ENCODE measurements around the gene RAB10.
"Not testable (repeated sequence)": the region's sequence is repeated elsewhere in the genome, so short reads cannot be mapped to it uniquely, and the experiment has no call there.

Gene RAB10

GRCh38 chr2:26144953-26145680, 111.2 kb downstream of the RAB10 start:
- peak; percentile 44 to 70 (median 46) for DNase-seq (ENCODE audit: low read depth in 2 of 3, low spot score in 1 of 3)

DNA sequence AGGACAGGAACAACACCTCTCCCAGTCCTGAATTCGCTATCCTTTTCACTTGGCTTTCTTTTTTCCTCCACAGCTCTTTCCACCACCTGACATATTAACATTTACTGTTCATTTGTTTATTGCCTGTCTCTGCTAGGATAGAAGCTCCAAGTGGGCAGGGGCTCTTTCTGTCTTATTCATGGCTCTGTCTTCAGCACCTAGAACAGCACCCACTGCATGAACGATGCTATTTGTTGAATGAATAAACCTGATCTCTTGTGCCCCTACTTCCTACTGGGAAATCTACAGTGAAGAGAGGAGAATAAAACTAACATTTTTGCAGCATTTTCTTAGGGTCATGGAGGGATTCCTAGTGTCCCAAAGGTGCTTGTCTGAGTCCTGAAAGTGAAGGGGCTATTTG, 114.6 kb downstream of the RAB10 start:
- DNase-seq (ENCODE audit: low read depth in 2 of 3, low spot score in 1 of 3) = no peak

DNA sequence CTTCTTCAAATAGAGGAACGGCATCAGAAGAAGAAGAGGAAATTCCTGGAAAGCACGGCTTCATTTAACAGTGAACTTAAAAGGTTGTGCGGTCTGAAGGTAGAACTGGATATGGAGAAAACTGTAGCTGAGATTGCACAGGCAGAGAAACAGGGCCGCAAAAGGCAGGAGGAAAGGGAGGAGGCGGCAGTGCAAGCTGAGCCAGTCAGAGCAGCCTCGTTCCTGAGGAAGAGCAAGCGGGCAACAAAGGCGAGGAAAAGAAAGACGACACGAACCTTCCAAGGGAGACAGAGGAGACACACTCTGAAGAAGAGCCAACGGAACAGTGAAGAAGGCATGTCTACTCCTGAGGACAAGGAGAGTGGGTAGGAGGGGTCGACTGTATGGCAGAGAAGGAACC, 116.4 kb downstream of the RAB10 start:
- DNase-seq (ENCODE audit: low read depth in 2 of 3, low spot score in 1 of 3) = no peak

DNA sequence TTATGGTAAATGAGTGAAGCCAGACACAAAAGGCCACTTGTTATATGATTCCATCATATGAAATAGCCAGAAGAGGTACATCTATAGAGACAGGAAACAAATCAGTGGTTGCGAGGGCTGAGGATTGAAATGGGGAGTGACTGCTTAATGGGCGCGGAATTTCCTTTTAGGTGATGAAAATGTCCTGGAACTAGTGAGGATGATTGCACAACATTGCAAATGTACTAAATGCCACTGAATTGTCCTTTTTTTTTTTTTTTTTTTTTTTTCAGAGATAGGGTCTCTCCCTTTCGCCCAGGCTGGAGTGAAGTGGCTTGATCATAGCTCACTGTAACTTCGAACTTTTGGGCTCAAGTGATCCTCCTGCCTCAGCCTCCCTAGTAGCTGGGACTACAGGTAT, 123.7 kb downstream of the RAB10 start:
- no peak for DNase-seq (ENCODE audit: low read depth in 2 of 3, low spot score in 1 of 3)

- DNase-seq (ENCODE audit: low read depth in 2 of 3, low spot score in 1 of 3) = no peak
These were observed 128.0 kb downstream of the RAB10 start for GRCh38 chr2:26161926-26162325.

DNA sequence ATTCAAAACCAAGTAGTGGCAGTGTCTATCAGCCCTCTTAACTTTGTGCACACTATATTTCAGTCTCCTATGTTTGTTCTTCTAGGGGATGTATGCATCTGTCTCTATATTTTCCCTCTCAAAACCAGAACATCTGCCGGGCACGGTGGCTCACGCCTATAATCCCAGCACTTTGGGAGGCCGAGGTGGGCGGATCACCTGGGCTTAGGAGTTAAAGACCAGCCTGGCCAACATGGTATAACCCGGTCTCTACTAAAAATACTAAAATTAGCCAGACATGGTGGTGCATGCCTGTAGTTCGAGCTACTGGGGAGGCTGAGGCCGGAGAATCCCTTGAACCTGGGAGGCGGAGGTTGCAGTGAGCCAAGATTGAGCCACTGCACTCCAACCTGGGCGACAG, 129.1 kb downstream of the RAB10 start:
- no peak for DNase-seq (ENCODE audit: low read depth in 2 of 3, low spot score in 1 of 3)

DNA sequence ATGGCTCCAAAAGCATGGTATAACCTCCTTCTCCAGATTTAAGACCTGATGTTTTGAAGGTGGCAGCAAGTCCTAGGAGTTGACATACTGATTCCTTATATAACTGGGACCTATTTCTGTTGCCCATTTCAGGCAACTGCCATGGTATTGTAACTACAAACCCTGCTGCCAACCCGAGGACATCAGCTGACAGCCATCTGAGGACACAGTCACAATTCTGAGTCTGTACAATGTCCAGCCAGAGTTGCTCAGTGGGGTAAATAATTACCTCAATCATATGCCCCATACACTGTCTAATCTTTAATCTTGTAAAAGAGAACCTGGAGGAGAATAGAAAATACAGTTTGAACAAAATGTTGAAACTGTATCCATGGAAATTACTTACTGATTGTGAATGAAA, 130.3 kb downstream of the RAB10 start:
- DNase-seq (ENCODE audit: low read depth in 2 of 3, low spot score in 1 of 3) = no peak

- DNase-seq (ENCODE audit: low read depth in 2 of 3, low spot score in 1 of 3) = no peak
These were observed 130.8 kb downstream of the RAB10 start for GRCh38 chr2:26164641-26165211.

- no peak for DNase-seq (ENCODE audit: low read depth in 2 of 3, low spot score in 1 of 3)
These were observed 131.5 kb downstream of the RAB10 start for GRCh38 chr2:26165403-26165802.

- DNase-seq (ENCODE audit: low read depth in 2 of 3, low spot score in 1 of 3) = not testable (repeated sequence)
These were observed 132.7 kb downstream of the RAB10 start for GRCh38 chr2:26166541-26166940.

DNA sequence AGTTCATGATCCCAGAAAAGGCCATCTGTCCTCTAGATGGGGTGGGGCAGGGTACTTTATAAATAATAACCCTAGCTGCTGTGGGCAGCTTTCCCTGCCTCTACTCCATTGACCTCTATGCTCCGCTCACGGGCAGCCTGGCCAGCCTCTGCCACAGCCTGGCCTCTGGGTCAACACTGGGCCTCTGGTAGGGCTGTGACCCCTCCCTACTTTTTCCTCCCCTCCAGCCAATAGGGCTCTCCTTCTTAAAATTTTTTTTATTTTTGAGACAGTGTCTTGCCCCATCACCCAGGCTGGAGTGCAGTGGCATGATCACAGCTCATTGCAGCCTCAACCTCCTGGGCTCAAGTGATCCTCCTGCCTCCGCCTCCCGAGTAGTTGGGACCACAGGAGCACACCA, 134.9 kb downstream of the RAB10 start:
- DNase-seq (ENCODE audit: low read depth in 2 of 3, low spot score in 1 of 3) = no peak

DNA sequence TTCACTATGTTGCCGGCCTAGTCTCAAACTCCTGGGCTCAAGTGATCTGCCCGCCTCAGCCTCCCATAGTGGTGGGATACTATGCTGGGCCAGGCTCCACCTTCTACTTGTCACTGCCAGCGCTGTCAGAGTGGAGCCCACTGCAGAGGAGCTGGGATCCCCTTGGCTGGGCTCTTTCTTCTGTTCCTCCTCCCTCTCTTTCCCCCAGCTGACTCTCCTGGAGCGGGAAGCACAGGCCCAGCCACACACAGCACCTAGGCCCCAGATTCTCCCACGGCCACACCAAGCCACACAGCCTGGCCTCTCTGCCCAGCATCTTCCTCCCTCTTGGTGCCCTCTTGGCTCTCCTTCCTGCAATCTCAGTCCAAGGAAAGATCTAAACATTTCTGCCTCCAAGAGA, 135.3 kb downstream of the RAB10 start:
- DNase-seq (ENCODE audit: low read depth in 2 of 3, low spot score in 1 of 3) = no peak

- DNase-seq (ENCODE audit: low read depth in 2 of 3, low spot score in 1 of 3) = no peak
These were observed 136.0 kb downstream of the RAB10 start for GRCh38 chr2:26169681-26170414.

DNA sequence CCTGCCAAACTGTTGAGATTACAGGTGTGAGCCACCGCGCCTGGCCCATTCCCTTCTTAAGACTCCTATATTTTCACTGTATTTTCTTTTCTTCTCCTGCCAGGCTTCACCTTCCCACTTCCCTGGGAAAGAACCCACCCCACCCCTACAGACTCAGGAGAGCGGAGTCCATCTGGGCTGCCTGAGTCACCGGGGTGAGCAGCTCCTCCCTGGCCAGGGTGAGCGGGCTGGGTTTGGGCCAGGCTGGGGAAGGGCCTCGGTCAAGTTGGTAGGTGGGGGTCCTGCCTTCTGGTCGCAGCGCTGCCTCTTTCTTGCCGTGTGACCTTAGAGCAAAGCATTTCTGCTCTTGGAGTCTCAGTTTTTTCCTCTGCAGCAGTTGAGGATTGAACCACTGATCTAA, 136.9 kb downstream of the RAB10 start:
- DNase-seq (ENCODE audit: low read depth in 2 of 3, low spot score in 1 of 3) = no peak

DNA sequence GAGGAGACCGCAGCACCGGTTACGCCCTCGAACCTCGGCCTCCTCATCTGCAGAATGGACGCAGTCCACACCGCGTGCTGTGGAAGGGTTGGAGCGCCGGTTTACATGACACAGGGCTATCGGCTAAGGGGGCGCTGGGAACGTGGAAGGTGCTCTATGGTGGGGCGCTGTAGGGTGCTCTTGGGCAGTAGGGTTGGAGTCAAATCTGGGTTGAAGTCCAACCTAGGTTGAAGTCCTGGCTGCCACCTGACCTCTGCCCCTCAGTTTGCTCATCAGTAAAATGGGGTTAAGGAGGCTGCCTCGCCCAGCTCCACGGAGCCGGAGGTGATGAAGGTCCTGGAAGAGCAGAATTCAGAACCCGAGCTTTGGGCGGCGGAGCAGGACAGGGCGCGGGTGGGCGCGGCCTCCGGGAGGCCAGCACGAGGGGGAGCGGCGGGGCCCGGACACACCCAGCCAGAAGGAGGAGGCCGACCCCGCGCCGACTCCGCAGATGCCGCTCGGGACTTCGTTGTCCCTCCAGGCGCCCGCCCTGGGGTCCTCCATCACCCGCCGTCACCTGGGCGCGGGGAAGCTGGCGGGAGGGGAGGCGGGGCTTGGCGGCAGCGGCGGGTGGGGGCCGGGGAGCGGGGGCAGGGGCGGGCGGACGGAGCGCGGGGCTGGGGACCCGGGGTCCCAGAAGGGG, 138.4 kb downstream of the RAB10 start:
- DNase-seq (ENCODE audit: low read depth in 2 of 3, low spot score in 1 of 3) = no peak

DNA sequence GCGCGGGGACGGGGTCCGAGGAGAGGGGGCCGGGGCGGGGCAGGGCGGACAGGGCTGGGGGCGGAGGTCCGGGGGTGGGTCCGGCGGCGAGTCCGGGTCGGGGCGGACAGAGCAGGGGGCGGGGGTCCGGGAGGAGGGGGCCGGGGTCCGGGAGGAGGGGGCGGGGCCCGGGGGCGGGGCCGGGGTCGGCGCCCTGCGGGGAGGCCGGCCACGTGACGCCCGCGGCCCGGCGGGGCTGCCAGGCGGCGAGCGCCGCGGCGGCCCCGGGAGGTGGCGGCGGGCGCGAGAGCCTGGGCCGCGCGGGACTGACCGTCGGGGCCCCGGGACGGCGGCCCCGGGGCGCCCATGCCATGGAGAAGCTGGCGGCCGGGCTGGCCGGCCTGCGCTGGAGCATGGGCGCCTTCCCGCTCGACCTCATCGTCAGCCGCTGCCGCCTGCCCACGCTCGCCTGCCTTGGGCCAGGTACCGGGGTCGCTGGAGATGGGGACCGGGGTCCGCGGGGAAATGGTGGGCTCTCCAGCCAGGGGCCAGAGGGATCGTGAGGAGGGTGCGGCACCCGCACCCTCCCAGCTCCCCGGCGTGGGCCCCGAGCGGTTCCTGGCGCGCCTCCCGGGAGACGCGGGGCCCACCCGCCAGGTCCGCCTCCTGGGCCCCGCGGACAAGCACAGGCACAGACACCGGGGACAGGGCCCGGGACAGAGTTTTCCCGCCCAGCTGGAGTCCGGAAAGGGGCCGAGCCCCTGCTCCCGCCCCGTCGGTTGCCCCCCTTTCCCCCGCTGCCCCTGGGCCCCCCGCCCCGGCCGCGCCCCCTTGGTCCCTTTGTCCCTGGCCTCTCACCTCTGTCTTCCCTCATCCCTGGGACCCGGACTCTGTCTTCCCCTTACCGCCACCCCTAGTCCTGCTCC, 139.2 kb downstream of the RAB10 start, which contains the start of gene GAREM2:
Gene GAREM2 (plus strand): TSS at position 218 of the 905 bp plus-strand sequence. CDS start 133 bp downstream, at position 351.
- DNase-seq (ENCODE audit: low read depth in 2 of 3, low spot score in 1 of 3) = no peak

DNA sequence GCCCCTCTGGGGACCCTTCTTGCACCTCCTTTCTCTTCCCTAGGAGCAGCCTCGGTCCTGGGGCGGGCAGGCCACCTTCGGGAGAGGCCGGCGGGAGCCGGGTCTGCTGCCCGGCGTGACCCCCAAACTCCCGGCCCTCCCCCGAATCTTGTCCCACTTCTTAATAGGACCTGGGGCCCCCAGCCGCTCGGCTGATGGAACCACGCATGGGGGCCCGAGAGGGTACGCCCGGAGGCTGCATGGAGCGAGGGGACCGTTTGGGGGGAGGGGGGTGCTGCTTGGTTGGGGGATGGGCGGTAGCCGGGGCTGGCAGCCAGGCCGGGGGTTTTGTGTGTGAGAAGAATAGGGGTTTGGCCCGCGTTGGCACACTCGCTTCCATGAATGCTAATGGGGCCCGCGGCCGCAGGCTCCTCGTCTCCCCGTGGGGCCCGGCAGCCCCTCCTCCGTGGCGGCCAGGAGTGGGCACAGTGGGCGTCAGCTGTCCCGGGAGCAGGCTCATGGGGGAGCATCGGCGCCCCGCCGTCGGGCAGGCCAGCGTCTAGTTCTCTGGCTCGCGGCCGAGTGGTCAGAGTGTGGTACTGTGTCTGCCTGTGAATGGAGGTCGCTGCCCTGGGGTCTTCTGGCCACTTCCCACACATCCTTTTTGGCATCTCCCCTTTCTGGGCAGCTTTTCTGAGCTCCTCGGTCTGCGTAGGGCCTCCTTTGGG, 140.0 kb downstream of the RAB10 start:
- no peak for DNase-seq (ENCODE audit: low read depth in 2 of 3, low spot score in 1 of 3)

DNA sequence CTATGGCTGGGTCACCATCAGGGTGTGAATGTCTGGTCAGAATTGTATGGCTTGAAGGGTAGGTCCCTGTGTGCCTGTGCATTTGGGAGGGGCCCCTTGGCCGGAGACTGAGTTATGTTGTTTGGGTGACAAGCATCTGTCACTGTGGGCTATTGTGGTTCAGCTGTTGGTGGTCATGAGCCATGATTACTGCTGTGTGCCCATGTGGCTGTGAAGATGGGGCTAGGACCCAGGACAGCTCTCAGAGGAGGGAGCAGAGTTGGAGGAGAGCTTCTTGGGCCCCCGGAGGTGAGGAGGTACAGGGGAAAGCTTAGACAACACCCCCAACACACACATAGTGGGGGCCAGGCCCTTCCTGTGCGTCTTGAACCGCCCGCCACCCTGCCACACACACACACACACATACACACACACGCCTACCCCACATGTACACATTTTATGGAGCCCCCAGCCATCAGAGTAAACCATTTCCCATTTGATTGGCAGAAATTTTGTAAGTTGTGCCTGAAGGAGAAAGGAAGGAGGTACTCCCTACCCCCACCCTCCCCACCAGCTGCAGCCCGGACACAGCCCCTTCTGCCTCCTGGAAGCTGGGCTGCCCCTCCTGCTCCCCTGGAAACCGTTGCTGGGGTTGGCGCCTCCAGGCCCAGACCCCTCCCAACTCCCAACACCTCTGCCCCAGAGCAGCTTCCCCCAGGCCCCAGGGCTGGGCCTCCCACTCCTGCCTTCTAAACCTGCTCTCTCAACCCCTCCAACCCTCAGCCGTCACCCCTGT, 141.0 kb downstream of the RAB10 start:
- DNase-seq (ENCODE audit: low read depth in 2 of 3, low spot score in 1 of 3) = no peak

All from stimulated activated CD4-positive, alpha-beta T cell treated with anti-CD3 and anti-CD28 coated beads, Interleukin-12 subunit alpha, Interleukin-12 subunit beta, amount 100 ng/mL, for 48 hours (primary cell).